CD4-positive, alpha-beta T cell treated with Interleukin-12 subunit alpha and Interleukin-12 subunit beta, for 1 hour (primary cell): ENCODE results near the gene MAST4.
"Not testable (repeated sequence)": the region's sequence is repeated elsewhere in the genome, so short reads cannot be mapped to it uniquely, and the experiment has no call there.

Experiments used
- DNase-seq: peaks from one replicate; pipeline ENCODE4 v3.0.0-alpha.2; 2020

MAST4 gene

GRCh38 chr5:66747607-66748006 is 151.4 kb downstream of the MAST4 start:
- DNase-seq: no peak

GRCh38 chr5:66752668-66753067 is 156.5 kb downstream of the MAST4 start:
- DNase-seq: not testable (repeated sequence)

DNA sequence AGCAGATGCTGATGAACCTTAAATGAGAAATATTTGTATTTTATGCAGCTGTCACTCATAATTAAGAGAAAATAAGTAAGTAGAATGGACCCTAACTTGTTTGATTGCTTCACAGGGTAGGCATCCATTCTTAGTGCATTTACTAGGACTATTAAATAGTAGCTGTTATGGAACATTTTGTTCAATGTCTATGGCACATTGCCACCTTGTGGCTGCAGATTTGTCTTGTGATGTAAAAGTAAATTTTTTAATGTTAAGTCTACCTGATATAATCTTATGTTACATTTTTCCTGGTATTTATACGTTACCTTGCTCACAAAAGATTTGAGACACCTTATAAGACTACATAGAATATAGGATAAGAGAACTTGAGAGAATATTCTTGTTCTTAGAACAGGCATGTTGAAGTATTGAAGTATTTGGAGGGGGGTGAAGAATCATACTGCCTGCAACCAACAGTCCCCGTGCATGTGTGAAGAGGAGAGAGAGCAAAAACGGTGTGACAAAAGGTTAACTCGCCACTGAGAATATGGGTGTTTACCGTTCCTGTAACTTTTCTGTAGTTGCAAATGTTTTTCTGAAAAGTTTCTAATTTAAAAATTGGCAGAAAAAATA is 161.1 kb downstream of the MAST4 start:
- peak; percentile 23 for DNase-seq

DNA sequence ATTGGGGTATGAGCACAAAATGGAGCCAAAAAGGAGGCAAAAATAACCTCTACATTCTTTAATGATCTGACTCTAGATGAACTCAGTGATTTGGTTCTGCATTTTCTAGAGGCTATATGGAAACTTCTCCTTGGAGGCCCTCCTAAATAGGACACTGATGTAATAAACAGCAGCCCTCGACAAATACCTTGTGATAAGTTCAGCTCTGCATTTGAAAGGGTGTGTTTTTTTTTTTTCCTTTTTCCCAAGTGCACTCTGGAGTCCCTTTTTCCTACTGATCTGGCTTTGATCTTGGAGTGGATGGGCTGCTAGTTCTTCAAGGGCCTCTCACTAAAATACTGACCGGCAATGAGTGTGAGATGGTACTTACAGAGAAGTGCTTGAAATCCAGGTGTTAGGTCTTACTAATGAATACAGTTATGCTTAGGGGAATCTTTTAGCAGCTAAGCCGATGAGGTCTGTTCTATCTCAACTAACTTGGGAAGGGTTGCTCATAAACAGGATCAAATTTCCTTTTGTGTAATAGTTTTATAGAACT is 161.7 kb downstream of the MAST4 start:
- no peak for DNase-seq

GRCh38 chr5:66769030-66769733 is 173.0 kb downstream of the MAST4 start:
- no peak for DNase-seq

- DNase-seq: no peak
These were observed 173.8 kb downstream of the MAST4 start for GRCh38 chr5:66769839-66770617.

DNA sequence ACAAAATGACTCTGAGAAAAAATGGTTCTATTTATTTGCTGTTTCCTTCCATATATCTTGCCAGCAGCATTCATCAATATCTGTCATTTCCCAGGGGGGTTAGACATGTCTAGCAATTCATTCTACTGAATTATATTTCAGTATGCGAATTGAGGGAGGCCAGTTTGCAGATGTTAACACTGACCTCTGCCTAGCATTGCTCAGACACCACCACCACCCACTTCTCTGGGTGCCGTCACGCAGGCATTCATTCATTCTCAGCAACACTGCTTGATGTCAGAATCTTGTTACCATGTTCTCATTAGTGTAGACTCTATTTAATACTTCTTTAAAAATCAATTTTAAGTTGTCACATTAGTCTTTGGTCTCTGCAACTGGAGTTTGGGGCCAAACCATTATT is 181.7 kb downstream of the MAST4 start:
- no peak for DNase-seq

- no peak for DNase-seq
These were observed 183.3 kb downstream of the MAST4 start for GRCh38 chr5:66779528-66779927.

DNA sequence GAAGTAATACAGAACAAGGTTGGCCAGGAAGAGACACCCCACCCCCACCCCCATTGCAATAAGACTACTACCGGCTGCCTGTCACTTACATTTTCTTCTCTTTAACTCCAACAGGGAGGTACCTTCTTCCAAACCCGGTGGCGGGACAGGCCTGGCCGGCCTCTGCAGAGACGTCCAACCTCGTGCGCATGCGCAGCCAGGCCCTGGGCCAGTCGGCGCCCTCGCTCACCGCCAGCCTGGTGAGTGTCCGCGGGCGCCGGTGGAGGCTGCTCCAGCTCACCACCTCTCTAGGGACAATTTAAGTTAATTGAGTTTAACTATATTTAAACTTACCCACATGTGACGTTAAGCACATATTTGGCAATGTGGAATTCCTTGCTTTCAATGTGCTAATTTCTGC is 192.4 kb downstream of the MAST4 start:
- DNase-seq: no peak

GRCh38 chr5:66789434-66789833 is 193.2 kb downstream of the MAST4 start:
- DNase-seq: no peak

DNA sequence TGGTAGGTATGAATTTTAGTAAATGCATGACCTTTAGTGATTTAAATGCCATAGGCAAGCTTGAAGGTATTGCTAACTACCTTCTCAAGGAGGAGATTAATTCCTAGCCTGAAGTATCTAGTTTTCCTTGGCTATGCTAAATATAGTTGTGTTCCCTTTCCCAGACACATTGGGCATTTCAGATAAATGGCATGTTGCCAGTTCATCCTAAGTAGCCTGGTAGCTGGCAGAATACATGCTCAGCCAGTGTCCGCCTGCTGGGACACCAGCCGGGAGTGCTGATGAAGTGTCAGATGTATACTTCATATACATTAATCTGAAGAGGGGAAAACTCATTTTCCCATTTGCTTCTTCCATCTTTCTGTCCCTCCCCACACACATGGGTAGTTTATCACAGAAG is 196.9 kb downstream of the MAST4 start:
- DNase-seq: no peak

GRCh38 chr5:66795682-66796081 is 199.5 kb downstream of the MAST4 start:
- DNase-seq: no peak

DNA sequence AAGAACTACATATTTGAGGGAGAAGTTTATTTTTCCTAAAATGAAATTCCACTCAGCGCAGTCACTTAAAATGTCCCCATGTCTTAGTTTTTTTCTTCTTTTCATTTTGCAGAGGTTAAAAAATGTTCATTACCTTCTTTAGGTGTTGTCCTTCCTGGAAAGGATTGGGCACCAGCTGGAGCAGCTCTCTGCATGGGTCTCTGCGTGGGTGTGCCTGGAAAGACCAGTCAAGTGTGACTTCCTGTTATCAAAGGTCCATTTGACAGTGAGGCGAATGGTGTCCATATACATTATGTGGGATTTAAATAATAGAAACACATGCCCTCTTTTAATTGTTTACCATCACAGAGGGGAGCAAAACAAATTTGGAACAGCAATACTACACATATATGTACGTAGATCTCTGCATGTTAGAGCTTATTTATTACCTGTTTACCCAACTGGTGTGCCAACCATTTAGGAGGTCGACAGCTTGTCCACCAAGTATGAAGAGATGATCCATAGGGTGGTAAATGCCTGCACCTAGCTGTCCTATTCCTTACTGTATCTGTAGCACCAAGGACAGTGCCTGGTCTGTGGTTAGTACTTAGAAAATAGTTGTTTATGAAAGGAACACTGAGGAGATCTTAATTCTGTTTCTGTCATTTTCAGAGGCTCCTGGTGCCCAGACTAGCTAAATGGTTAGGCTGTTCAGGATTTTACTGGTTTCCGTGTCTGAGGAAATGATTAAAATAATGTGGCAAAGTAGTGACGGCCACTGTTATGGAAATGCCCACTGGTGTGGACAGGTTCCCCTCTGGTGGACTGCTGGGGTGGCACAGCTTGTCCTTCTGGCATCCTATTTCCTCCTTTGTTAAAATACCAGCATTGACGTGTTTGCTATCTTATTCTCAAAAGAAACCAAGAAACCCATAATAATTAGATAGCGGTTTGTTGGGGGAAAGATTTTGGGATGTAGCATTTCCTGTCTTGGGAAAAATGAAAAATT is 200.4 kb downstream of the MAST4 start:
- no peak for DNase-seq

GRCh38 chr5:66802941-66803340 is 206.7 kb downstream of the MAST4 start:
- no peak for DNase-seq

DNA sequence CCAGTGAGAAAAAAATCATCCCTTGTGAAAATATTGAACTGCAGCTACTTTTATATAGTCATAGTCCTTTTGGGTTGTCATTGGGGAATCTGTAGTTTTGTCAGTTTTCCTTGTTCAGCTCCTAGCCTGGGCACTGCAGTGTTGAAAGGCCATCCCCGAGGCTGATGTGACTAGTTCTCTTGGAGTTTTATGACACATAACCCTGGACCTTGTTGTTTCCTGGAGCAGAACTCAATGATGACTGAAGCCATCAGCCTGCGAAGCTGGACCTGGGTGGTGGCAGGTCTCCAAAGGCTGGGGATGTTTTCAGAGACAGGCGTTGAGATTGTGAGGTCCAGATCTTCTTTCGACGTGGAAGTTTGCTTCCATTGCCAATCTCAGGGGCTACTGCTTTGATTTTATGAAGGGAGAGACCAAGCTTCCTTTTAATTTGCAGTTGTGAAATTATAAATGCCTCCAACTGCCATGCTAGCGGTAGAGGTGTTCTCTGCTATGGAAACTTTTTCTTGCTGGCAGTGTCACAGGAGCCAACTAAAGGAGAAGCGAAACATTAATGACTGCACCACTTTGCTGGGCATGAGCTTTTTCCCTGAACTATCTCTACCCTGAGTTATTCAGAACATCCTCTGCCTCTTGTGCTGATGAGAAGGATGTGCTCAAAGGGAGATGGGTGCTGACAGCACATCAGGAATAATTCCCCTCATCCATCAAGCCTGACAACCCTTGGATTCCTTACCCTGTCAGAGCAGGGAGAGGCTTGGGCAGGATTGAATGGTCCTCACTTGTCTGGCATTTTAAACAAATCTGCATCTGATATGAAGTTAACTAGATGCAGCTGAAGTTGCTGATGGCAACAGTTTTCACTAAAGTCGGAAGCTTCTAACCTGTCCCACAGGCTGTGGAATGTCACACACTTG is 209.6 kb downstream of the MAST4 start:
- no peak for DNase-seq

DNA sequence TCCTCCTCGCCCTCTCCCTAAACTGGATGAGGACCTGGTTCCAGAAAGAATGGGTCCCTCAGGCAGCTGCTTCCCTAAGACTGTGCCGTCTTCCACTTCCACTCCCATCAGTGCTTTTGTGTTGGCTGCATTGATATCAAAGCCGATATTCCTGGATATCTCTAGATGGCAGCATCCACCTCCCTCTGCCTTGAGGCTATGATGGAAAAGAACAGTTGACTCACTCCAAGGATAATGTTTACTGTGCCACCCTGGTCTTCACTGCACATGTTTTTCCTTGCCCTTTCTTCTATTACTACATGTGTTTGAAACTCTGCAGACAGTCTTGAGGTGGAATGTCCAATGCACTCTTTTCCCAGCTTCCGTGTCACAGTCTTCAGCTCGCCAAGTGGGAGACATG is 211.6 kb downstream of the MAST4 start:
- no peak for DNase-seq

DNA sequence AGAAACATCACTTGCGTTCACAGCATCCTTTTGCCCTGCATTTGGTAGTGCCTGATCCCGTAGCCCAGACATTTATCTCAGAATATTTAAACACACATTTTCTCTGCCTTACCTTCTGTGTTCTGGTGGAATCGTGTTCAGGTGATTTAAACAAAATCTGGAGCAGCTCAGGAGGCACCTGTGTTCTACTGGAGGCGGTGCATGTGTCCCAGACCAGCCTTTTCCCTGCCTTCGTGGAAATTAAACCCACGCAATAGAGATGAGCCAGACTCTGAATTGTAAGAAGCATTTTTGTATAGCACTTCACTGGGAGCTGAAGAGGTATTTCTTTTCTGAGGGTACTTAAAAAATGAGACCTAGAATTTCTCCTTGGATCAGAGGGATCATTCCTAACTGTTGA is 212.5 kb downstream of the MAST4 start:
- DNase-seq: no peak

DNA sequence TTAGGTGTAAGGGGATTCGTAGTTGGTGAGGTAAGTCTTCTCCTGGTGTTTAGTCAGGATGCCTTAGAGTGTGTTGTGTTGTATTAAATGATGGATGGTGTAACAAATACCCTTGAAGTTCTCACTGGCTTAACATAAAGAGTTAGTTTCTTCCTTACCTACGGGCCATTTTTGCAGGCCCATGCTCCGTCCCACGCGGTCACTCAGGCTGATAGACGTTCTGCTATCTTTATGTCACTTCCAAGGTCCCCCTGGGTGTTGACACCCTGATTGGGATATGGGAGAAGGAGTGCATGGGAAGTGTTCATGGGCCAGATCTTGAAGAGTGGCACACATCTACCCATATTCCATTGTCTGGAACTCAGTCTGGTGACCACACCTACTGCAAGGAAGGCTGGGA is 214.0 kb downstream of the MAST4 start:
- DNase-seq: no peak

DNA sequence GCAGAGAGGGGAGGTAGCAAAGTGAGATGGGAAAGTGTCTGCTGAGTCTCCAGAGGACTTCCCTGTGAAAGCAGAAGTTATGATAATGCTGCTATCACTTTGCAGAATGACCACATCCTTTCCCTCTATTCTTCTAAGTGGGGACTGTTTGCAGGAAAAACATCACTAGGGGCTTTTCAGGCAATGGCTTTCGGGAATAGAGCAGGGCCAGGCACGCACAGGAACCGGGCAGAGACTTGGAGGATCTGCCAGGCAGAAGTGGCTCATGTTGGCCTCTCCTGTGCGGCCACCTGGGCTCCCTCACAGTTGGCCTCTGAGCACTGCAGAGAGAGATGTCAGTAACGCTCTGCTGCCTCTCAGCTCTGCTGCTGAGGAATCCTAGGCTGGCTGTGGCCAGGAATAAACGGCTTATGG is 214.7 kb downstream of the MAST4 start:
- no peak for DNase-seq

- no peak for DNase-seq
These were observed 216.1 kb downstream of the MAST4 start for GRCh38 chr5:66812291-66812690.

DNA sequence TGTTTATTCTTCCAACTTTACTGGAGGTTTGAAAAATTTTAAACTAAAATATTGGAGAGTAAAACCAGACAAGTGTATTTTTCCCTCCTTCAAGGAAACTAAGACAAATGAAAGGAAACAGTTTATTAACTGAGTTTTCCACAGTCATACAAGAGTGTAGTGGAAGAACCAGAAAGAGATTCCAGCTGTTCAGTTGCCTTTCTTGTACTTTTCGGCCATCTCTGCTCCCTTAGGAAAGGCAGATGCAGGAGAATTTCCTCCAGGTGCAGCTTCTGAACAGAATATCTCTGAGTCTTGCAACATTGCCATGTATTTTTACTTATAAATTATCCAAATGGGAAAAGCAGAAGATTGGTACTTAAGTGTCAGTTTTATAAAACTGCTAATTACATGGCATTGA is 217.1 kb downstream of the MAST4 start:
- no peak for DNase-seq
